Measurements from ENCODE around the gene NKX2-2. TPM values are rescaled to one million over a fixed set of nuclear protein-coding genes. Genes with fewer than 3 reads are reported as not detected.

NKX2-2 gene
- total RNA-seq, 1 experiment from 2014 or later: not detected

- TF ChIP-seq AFF4 (CRISPR knock-in tag; IDR thresholded peaks at IDR 0.05; ENCODE audit: borderline replicate concordance) (no peak), NR1H2 (CRISPR knock-in tag; IDR thresholded peaks at IDR 0.05) (no peak), SMAD4 (CRISPR knock-in tag; IDR thresholded peaks at IDR 0.05) (no peak)
Observed at GRCh38 chr20:21499641-21500040, 14.2 kb downstream of the NKX2-2 start (continued).

GRCh38 chr20:21498635-21499034 is 15.2 kb downstream of the NKX2-2 start:
- Mint-ChIP-seq H3K4me1 (peaks cover 28% of the 10 kb centered on the region), H3K36me3 (peaks cover 4% of the 10 kb centered on the region; the same call in 1 of the 2 replicates), H3K4me3 (no peak overlapping the region), H3K27ac (no peak overlapping the region), H3K27me3 (ENCODE audit: low read depth) (peaks cover 10% of the 10 kb centered on the region; the same call in 1 of the 2 replicates), H3K9me3 (no peaks in the 10 kb centered on the region)
- DNase-seq (ENCODE audit: low spot score) (no peak), ATAC-seq (no peak; the same call in 1 of the 2 replicates)
- ChIA-PET POLR2A (no interaction called here), CTCF (interaction anchor here (1.6 to 2.1 kb wide), 2 partner anchors 23 to 263 kb away, joined by 7 to 11 read pairs; no protein-coding TSS in a partner anchor)
- TF ChIP-seq JAZF1 (CRISPR knock-in tag; IDR thresholded peaks at IDR 0.05) (no peak), OVOL2 (CRISPR knock-in tag; IDR thresholded peaks at IDR 0.05; ENCODE audit: borderline replicate concordance) (no peak), NFYB (CRISPR knock-in tag; conservative IDR thresholded peaks at IDR 0.05; ENCODE audit: low read depth) (no peak), GRHL2 (CRISPR knock-in tag; IDR thresholded peaks at IDR 0.05; ENCODE audit: insufficient replicate concordance, severe bottlenecking) (no peak), ETV6 (CRISPR knock-in tag; IDR thresholded peaks at IDR 0.05) (no peak), FOXP4 (CRISPR knock-in tag; IDR thresholded peaks at IDR 0.05) (no peak), EMX1 (CRISPR knock-in tag; IDR thresholded peaks at IDR 0.05) (no peak), NFATC4 (CRISPR knock-in tag; IDR thresholded peaks at IDR 0.05) (no peak)

GRCh38 chr20:21498195-21498594 is 15.7 kb downstream of the NKX2-2 start:
- Mint-ChIP-seq H3K27ac (no peak overlapping the region), H3K4me1 (peaks cover 28% of the 10 kb centered on the region), H3K9me3 (no peaks in the 10 kb centered on the region), H3K27me3 (ENCODE audit: low read depth) (peaks cover 10% of the 10 kb centered on the region; the same call in 1 of the 2 replicates), H3K4me3 (no peak overlapping the region), H3K36me3 (peaks cover 4% of the 10 kb centered on the region; the same call in 1 of the 2 replicates)
- no peak for ATAC-seq
- DNase-seq (ENCODE audit: low spot score): no peak
- ChIA-PET CTCF (interaction anchor here (1.6 to 2.1 kb wide), 2 partner anchors 23 to 263 kb away, joined by 7 to 11 read pairs; no protein-coding TSS in a partner anchor), POLR2A (no interaction called here)
- TF ChIP-seq USF2 (CRISPR knock-in tag; IDR thresholded peaks at IDR 0.05) (no peak), ESRRA (CRISPR knock-in tag; IDR thresholded peaks at IDR 0.05; ENCODE audit: borderline replicate concordance) (no peak), USF1 (CRISPR knock-in tag; IDR thresholded peaks at IDR 0.05) (no peak), ZNF219 (CRISPR knock-in tag; IDR thresholded peaks at IDR 0.05; ENCODE audit: borderline replicate concordance) (no peak), MXD4 (CRISPR knock-in tag; IDR thresholded peaks at IDR 0.05; ENCODE audit: borderline replicate concordance) (no peak), ATF3 (CRISPR knock-in tag; conservative IDR thresholded peaks at IDR 0.05) (no peak), ZSCAN18 (CRISPR knock-in tag; IDR thresholded peaks at IDR 0.05) (no peak)

Data from WTC11 (cell line).